HL-60/S4 (cell line): ENCODE measurements around the gene TLN1.

ENCODE experiments used
- in situ Hi-C: fragments of 300-500 bp; cut with MboI; formaldehyde crosslinking; loops from 2 replicates; pipeline ENCODE4 v1.14.3; 2022; ENCODE audit warnings: low sequenced_read_pairs

Gene TLN1

GRCh38 chr9:35729700-35730485 lies 2.1 kb downstream of the TLN1 start:
- in situ Hi-C loops = loop anchor here (5.0 kb wide), 1 partner anchor 73 kb away; the partner anchor contains the start of genes CCDC107 and RMRP

DNA sequence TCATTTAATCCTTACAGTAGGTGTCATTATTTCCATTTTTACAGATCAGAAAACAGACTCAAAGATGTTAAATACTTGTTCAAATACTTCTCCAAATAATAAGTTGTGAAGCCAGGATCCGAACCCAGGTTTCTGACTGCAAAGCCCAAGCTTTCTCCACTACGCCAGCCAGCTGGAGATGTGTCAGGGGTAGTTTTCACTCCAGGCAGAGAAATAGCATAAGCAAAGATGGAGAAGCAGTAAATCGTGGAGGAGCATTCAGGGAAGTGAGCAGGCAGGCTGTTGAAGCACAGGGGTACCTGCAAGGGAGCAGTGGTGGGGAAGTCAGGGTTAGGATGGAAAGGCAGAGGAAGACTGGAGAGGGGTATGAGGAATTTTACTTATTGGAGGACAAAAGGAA lies 2.9 kb downstream of the TLN1 start:
- in situ Hi-C loops = loop anchor here (5.0 kb wide), 1 partner anchor 72 kb away; the partner anchor contains the start of genes CCDC107 and RMRP

- in situ Hi-C loops = loop anchor here (5.0 kb wide), 1 partner anchor 71 kb away; the partner anchor contains the start of genes CCDC107 and RMRP
Observed at GRCh38 chr9:35728041-35728971, 3.7 kb downstream of the TLN1 start.

DNA sequence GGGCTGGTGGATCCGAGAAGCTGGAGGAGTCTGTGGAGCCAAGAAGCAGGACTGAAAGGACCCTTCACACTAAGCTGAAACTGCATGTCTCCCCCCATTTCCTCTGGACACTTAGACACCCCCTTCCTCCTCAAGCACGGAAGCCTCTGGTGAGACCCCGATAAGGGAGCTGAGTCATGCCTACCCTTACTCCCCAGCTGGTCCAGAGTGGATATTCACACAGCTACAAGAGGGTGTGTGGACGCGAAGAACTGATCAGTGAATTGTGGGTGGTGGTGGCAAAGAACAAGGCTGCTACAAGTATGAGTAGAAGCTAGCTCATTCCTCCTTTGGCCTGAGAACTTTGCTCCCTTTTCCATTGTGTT lies 4.3 kb downstream of the TLN1 start:
- in situ Hi-C loops = loop anchor here (5.0 kb wide), 1 partner anchor 70 kb away; the partner anchor contains the start of genes CCDC107 and RMRP

- in situ Hi-C loops = loop anchor here (5.0 kb wide), 1 partner anchor 70 kb away; the partner anchor contains the start of genes CCDC107 and RMRP
Observed at GRCh38 chr9:35726931-35727330, 5.1 kb downstream of the TLN1 start.

GRCh38 chr9:35725362-35725761 lies 6.6 kb downstream of the TLN1 start:
- in situ Hi-C loops = loop anchor here (5.0 kb wide), 1 partner anchor 68 kb away; the partner anchor contains the start of genes CCDC107 and RMRP

- in situ Hi-C loops = no loop called here
Observed at GRCh38 chr9:35723908-35724307, 8.1 kb downstream of the TLN1 start.

- in situ Hi-C loops = no loop called here
Observed at GRCh38 chr9:35723426-35723825, 8.6 kb downstream of the TLN1 start.

DNA sequence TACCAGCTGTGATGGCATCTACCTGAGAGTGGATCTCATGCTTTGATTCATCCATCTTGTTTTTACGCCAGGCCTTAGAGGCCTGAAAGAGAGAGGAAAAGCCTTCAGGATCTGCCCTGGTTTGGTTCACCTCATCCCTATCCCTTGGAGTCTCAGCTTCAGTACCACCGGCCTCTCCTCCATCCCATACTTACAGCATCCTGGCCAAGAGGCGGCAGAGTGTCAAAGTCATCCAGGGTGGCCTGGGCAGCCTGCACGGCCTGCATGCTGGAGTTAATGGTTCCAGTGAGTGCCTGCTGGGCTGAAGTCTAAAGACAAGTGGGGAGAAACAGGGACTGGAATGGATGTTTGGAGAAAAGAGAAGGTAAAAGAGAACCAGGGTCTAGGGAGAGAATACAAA lies 12.4 kb downstream of the TLN1 start:
- in situ Hi-C loops = no loop called here

DNA sequence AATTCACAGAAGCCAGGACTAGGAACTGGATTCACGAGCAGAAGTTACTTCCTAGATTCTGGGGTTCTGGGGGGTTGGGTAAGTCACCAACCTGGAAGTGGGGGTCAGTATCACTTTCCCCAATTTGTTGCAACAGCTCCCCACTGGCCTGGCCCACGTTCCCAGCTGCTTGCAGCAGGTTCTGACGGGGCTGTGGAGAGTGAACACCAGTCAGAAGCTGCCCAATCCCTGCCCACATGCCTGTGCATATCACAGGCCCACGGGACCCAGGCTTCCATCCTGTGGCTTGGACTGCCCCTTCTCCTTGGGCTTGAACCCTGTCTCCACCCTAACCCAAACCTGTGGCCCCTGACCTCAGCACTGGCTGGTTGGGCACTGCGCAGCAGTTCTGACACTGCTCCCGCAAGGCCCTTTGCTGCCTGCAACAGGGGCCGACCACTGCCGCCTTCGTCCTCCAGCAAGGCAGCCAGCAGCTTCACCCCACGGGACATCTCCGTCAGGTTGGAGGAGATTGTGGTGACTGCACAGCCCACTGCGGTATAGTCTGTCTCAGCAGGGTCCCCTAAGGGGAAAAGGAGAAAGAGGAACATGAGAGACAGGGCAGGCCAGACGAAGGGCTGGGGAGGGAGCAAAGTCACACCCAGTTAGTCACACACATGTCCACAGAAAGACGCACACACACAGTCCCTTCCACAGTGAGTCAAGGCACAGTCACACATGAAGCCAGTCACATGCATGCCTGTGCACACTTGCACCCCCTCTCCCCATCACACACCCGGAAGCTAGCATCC lies 13.1 kb downstream of the TLN1 start:
- in situ Hi-C loops = no loop called here

GRCh38 chr9:35717132-35717870 lies 14.7 kb downstream of the TLN1 start:
- in situ Hi-C loops = no loop called here

GRCh38 chr9:35716230-35716629 lies 15.8 kb downstream of the TLN1 start:
- in situ Hi-C loops = no loop called here

DNA sequence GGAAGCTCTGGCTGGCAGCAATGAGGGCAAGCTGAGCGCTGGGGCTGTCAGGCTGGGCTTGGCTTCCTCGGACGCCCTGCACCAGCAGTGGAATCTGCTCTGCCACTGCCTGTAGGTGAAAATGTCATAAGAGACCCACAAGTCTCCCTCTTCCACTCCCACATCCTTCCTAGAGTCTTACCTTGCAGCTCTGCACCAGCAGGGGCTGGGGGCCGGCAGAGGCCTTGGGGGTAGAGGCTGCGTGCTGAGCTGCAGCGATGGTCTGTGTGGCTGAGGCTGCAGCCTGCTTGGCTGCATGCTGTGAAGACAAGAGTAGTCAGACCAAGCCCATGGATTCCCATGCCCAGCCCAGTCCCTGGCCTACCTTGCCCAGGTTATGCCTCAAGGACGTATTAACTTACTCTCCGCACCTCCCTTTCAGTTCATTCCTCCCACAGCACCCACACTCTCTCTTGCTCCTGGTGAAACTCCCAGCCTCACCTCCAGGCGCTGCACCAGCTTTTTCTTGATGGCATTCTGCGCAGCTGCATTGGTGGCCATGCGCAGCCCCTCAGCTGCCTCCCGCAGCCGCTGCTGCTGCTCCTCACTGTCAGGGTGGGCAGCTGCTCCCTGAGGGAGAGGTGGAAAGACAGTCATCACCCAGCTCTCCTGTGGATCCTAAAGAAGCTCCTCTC lies 17.3 kb downstream of the TLN1 start:
- in situ Hi-C loops = no loop called here

DNA sequence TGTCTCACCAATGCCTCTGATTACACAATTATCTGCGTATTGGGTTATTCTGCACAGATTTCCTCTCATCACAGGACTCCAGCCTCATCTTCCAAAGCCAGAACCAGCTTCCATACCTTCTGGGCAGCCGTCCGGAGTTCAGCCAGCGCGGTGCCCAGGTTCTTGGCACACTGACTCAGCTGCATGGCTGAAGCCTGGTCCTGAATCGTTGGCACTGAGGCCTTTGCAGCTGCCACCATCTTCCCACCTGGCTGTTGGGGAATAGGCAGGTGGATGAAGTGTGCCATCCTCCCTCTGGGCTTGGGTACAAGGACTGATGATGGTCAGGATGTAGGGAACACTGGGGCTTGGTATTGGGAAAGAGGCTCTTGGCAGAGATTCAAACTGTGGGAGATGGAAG lies 17.9 kb downstream of the TLN1 start:
- in situ Hi-C loops = no loop called here

DNA sequence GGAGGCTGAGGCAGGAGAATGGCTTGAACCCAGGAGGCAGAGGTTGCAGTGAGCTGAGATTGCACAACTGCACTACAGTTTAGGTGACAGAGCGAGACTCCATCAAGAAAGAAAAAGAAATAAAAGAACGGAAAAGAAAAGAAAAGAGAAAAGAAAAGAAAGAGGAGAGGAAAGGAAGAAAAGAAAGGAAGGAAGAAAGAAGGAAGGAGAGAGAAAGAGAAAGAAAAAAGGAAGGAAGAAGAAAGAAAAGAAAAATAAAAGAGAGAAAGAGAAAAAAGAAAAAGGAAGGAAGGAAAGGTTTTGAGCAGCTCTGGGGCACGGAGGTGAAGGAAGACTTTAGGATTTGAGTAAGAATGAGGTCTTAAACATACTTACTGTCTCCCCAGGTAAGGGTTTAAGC lies 18.4 kb downstream of the TLN1 start:
- in situ Hi-C loops = no loop called here

GRCh38 chr9:35712762-35713400 lies 19.1 kb downstream of the TLN1 start:
- in situ Hi-C loops = no loop called here

GRCh38 chr9:35711501-35712428 lies 20.2 kb downstream of the TLN1 start:
- in situ Hi-C loops = no loop called here
